Measurements from ENCODE around the gene C2CD5.

C2CD5 gene

DNA sequence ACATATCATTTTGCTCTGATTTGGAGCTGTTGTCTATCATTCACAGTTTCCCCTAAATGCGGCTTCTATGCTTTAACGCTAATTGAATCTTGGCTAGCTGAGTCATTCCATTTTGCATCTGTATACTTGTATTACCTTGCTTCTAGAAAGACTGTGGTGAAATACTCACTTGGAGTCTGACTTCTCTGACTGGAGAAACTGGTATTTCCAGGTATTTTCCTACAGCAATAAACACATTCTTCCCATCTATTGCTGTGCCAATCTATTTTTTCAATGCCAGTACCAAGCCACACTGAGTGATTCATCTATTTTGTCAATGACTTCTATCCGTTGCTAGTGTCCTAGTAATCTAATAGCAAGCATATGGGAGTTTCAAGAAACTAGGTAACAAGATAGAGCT lies 133.9 kb downstream of the C2CD5 start:
- intact Hi-C loops (cut with micrococcal nuclease) = no loop called here
- no peak overlapping the region for H3K27ac Mint-ChIP-seq
- H3K4me3 Mint-ChIP-seq = no peak overlapping the region
- H3K36me3 Mint-ChIP-seq (ENCODE audit: low read depth) = no peaks in the 10 kb centered on the region
- peaks cover 8% of the 10 kb centered on the region for H3K4me1 Mint-ChIP-seq (ENCODE audit: low read depth)
- no peaks in the 10 kb centered on the region for H3K27me3 Mint-ChIP-seq
- H3K9me3 Mint-ChIP-seq = no peaks in the 10 kb centered on the region

DNA sequence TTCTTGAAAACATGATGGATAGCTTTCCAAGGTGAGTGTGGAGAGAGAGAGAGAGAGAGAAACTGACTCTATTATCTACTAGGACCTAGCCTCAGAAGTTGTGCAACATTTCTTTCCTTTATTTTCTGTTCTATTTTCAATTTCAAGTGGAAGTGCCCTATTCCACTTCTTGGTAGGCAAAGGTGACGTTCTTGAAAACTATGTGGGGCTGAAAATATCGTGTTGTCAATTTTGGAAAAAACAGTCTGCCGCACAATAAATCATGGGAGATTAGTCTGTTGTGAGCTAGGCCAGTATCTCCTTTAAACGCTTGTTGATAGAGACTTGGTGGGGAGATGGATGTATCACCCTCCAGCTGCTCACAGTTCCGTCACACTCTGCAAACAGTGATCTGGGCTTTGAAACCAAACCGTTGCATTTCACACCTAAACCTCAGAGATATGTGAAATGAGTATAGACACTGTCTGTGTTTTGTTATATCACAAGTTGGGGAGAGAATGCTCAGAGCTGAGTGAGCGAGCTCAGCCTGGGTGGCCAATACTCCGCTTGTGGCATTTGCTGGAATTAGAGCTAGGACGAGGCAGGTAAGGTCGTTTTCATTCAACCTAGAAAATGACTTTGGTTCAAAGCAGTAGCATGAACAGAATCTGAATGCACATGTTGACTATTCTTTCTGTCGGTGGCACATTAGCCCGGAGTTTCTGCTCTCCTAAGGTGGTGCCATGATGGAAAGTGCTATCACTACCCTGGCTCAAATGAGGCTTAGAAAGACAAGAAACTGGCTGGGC lies 134.8 kb downstream of the C2CD5 start:
- no peak overlapping the region for H3K27ac Mint-ChIP-seq
- H3K27me3 Mint-ChIP-seq = no peaks in the 10 kb centered on the region
- peaks cover 8% of the 10 kb centered on the region for H3K4me1 Mint-ChIP-seq (ENCODE audit: low read depth)
- no peak overlapping the region for H3K4me3 Mint-ChIP-seq
- no peaks in the 10 kb centered on the region for H3K9me3 Mint-ChIP-seq
- H3K36me3 Mint-ChIP-seq (ENCODE audit: low read depth) = no peaks in the 10 kb centered on the region
- intact Hi-C loops (cut with micrococcal nuclease) = no loop called here

DNA sequence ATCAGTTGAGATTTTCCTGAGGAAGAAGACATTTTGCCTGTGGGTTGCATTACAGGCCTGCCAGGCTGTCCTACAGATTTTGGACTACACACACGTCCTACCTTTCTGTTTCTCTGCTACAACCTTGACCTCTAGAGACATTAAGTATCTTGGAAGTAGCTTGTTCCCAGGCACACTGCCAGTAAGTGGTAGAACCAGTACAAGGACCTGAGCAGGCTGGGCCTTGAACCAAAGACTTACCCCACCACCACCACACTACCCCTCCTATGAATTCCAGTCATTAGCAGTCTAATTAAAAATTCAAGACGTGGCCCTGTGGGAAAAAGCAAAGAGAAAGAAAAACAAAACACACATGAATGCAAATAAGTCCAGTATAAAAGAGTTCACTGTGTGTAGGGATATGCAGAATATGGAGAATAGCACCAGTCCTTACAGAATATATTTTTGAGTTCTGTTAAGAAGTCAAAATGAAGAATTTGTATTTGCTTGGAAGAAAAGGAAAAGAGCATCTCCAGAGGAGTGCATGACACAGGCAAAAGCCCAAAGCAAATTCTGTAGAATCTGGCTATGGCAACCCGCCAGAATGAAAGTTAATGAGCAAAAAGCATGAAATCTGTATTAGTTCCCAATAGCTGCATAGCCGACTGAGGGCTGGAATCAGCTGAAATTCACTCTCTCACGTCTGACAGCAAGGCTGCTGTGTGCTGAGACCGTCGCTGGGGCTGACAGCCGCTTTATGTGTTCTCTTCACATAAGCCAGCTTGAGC lies 135.5 kb downstream of the C2CD5 start:
- intact Hi-C loops (cut with micrococcal nuclease) = no loop called here
- Mint-ChIP-seq H3K4me3 (no peak overlapping the region), H3K36me3 (ENCODE audit: low read depth) (no peaks in the 10 kb centered on the region), H3K27me3 (no peaks in the 10 kb centered on the region), H3K27ac (no peak overlapping the region), H3K9me3 (no peaks in the 10 kb centered on the region), H3K4me1 (ENCODE audit: low read depth) (peaks cover 13% of the 10 kb centered on the region)

GRCh38 chr12:22407397-22407796 lies 136.9 kb downstream of the C2CD5 start:
- H3K4me3 Mint-ChIP-seq = no peak overlapping the region
- no peaks in the 10 kb centered on the region for H3K36me3 Mint-ChIP-seq (ENCODE audit: low read depth)
- H3K4me1 Mint-ChIP-seq (ENCODE audit: low read depth) = peaks cover 13% of the 10 kb centered on the region
- intact Hi-C loops (cut with micrococcal nuclease) = no loop called here
- no peak overlapping the region for H3K27ac Mint-ChIP-seq
- H3K9me3 Mint-ChIP-seq = peaks cover 7% of the 10 kb centered on the region
- no peaks in the 10 kb centered on the region for H3K27me3 Mint-ChIP-seq

DNA sequence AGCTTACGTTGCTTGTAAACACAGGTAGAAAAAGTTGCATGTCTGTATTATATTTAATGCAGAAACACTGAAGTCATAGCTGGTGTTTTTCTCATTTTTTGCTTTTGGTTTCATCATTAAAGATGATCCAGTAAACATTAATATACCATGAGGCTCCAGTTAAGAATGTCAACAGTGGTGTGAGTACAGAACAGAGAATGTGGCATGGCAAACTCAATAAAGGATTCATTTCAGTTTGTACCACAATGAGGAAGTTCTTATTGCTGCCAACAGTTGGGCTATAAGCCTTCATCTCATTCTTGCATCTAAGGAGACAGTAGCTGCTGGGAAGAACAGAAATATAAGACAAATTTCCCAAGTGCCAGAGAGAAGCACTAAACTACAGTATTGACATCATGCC lies 137.7 kb downstream of the C2CD5 start:
- H3K27ac Mint-ChIP-seq = no peak overlapping the region
- H3K9me3 Mint-ChIP-seq = peaks cover 12% of the 10 kb centered on the region
- H3K27me3 Mint-ChIP-seq = no peaks in the 10 kb centered on the region
- no peaks in the 10 kb centered on the region for H3K36me3 Mint-ChIP-seq (ENCODE audit: low read depth)
- intact Hi-C loops (cut with micrococcal nuclease) = no loop called here
- no peak overlapping the region for H3K4me3 Mint-ChIP-seq
- H3K4me1 Mint-ChIP-seq (ENCODE audit: low read depth) = peaks cover 13% of the 10 kb centered on the region

DNA sequence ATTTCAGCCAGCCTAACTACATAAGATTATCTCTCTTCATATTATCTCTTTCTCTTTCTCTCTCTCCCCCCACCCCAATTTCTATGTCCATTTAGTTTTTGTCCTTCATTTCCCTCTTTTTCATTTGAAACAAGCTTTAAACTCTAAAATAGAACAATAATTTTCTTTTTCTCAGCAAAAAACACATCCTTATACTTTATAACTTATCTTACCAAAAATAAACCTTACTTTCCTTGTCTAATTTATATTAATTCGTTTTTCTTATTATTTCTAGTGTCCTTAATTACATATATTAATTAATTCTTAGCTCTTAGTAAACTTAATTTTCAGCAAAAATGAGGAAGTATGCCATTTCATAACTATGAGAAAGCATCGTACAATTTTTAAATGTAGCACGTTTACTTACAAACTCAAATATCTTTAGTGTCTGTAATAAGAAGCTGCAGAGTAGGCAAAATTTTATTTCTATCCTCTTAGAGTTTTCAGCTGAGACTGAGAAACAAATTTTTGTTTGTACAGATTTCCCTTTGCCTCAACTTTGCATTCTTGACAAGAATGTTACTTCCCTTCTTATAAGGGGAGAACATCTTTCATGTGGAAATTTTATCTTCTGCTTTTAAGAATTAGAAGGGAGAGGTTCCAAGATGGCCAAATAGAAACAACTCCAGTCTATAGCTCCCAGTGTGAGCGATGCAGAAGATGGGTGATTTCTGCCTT lies 144.7 kb downstream of the C2CD5 start:
- intact Hi-C loops (cut with micrococcal nuclease) = no loop called here
- Mint-ChIP-seq H3K27me3 (no peaks in the 10 kb centered on the region), H3K4me3 (no peak overlapping the region), H3K9me3 (peaks cover 32% of the 10 kb centered on the region), H3K36me3 (ENCODE audit: low read depth) (peaks cover 1% of the 10 kb centered on the region), H3K4me1 (ENCODE audit: low read depth) (peaks cover 31% of the 10 kb centered on the region), H3K27ac (peak overlapping the region; percentile 39)
